ENCODE data around the gene ARL14EP.

ARL14EP gene

GRCh38 chr11:30310623-30311022 lies 12.3 kb upstream of the ARL14EP start:
- Mint-ChIP-seq H3K9me3 (peaks cover 6% of the 10 kb centered on the region), H3K27me3 (ENCODE audit: low read depth, poor library complexity) (peaks cover 7% of the 10 kb centered on the region), H3K4me1 (no peaks in the 10 kb centered on the region), H3K36me3 (ENCODE audit: low read depth) (no peaks in the 10 kb centered on the region), H3K4me3 (no peak overlapping the region), H3K27ac (no peak overlapping the region)
- TF ChIP-seq CTCF (IDR thresholded peaks at IDR 0.05): no peak
- no peak for DNase-seq

- H3K4me1 Mint-ChIP-seq: no peaks in the 10 kb centered on the region
- no peak for DNase-seq
- peaks cover 6% of the 10 kb centered on the region for H3K9me3 Mint-ChIP-seq
- no peak for TF ChIP-seq CTCF (IDR thresholded peaks at IDR 0.05)
- H3K4me3 Mint-ChIP-seq: no peak overlapping the region
- H3K36me3 Mint-ChIP-seq (ENCODE audit: low read depth): no peaks in the 10 kb centered on the region
- peaks cover 7% of the 10 kb centered on the region for H3K27me3 Mint-ChIP-seq (ENCODE audit: low read depth, poor library complexity)
- no peak overlapping the region for H3K27ac Mint-ChIP-seq
Observed at GRCh38 chr11:30311189-30311588, 11.7 kb upstream of the ARL14EP start.

- H3K4me1 Mint-ChIP-seq: no peaks in the 10 kb centered on the region
- no peak overlapping the region for H3K27ac Mint-ChIP-seq
- peaks cover 6% of the 10 kb centered on the region for H3K9me3 Mint-ChIP-seq
- DNase-seq: no peak
- no peak for TF ChIP-seq CTCF (IDR thresholded peaks at IDR 0.05)
- no peak overlapping the region for H3K4me3 Mint-ChIP-seq
- peaks cover 14% of the 10 kb centered on the region for H3K27me3 Mint-ChIP-seq (ENCODE audit: low read depth, poor library complexity)
- H3K36me3 Mint-ChIP-seq (ENCODE audit: low read depth): no peaks in the 10 kb centered on the region
Observed at GRCh38 chr11:30312243-30312642, 10.7 kb upstream of the ARL14EP start.

- Mint-ChIP-seq H3K36me3 (ENCODE audit: low read depth) (no peaks in the 10 kb centered on the region), H3K4me3 (no peak overlapping the region), H3K9me3 (peaks cover 6% of the 10 kb centered on the region), H3K4me1 (no peaks in the 10 kb centered on the region), H3K27ac (no peak overlapping the region), H3K27me3 (ENCODE audit: low read depth, poor library complexity) (peaks cover 23% of the 10 kb centered on the region)
- DNase-seq: no peak
- no peak for TF ChIP-seq CTCF (IDR thresholded peaks at IDR 0.05)
Observed at GRCh38 chr11:30313580-30313979, 9.3 kb upstream of the ARL14EP start.

- H3K27ac Mint-ChIP-seq: no peak overlapping the region
- H3K9me3 Mint-ChIP-seq: peaks cover 6% of the 10 kb centered on the region
- no peak overlapping the region for H3K4me3 Mint-ChIP-seq
- peaks cover 25% of the 10 kb centered on the region for H3K27me3 Mint-ChIP-seq (ENCODE audit: low read depth, poor library complexity)
- no peaks in the 10 kb centered on the region for H3K36me3 Mint-ChIP-seq (ENCODE audit: low read depth)
- DNase-seq: no peak
- H3K4me1 Mint-ChIP-seq: no peaks in the 10 kb centered on the region
- peak; percentile 42 for TF ChIP-seq CTCF (IDR thresholded peaks at IDR 0.05)
Observed at GRCh38 chr11:30314625-30315024, 8.3 kb upstream of the ARL14EP start.

- Mint-ChIP-seq H3K27me3 (ENCODE audit: low read depth, poor library complexity) (peaks cover 37% of the 10 kb centered on the region), H3K27ac (no peak overlapping the region), H3K9me3 (peaks cover 1% of the 10 kb centered on the region), H3K36me3 (ENCODE audit: low read depth) (no peaks in the 10 kb centered on the region), H3K4me1 (no peaks in the 10 kb centered on the region), H3K4me3 (no peak overlapping the region)
- DNase-seq: no peak
- TF ChIP-seq CTCF (IDR thresholded peaks at IDR 0.05): no peak
Observed at GRCh38 chr11:30316237-30316636, 6.7 kb upstream of the ARL14EP start.

All from nephron progenitor cell (in vitro differentiated cells).